Stimulated activated CD8-positive, alpha-beta memory T cell treated with anti-CD3 and anti-CD28 coated beads, Interleukin-4, amount 100 ng/mL, for 48 hours (primary cell): ENCODE results near the gene VWDE.
"Not testable (repeated sequence)": the region's sequence is repeated elsewhere in the genome, so short reads cannot be mapped to it uniquely, and the experiment has no call there.

Source experiments
- DNase-seq: peaks from one replicate; pipeline ENCODE4 v3.0.0-alpha.2; 2020

VWDE gene

GRCh38 chr7:12401538-12402364, 1.9 kb downstream of the VWDE start:
- DNase-seq, result no peak

DNA sequence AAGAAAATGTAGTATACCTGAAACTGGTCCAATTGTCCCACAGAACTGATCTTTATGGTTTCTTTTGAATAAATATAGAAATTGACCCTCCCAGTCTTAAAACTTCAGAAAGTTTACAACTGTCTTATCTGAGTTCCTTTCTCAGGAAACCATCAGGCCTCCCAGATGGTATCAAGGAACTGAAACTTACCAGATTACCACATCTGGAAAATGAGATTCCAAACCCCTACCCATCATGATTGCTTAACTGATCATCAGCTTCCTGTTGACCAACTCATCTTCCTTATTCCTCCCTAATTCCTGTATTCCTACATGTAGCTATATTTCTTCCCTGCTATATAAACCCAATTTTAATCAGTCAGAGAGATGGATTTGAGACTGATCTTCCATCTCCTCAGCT, 5.5 kb downstream of the VWDE start:
- DNase-seq, result no peak

DNA sequence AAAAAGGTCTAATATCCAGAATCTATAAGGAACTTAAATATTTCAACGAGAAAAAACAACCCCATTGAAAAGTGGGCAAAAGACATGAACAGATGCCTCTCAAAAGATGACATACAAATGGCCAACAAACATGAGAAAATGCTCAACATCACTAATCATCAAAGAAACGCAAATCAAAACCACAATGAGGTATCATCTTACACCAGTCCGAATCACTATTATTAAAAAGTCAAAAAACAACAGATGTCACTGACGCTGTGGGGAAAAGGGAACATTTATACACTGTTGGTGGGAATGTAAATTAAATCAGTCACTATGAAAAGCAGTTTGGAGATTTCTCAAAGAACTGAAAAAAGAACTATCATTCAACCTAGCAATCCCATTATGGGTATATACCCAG, 6.0 kb downstream of the VWDE start:
- no peak for DNase-seq

DNA sequence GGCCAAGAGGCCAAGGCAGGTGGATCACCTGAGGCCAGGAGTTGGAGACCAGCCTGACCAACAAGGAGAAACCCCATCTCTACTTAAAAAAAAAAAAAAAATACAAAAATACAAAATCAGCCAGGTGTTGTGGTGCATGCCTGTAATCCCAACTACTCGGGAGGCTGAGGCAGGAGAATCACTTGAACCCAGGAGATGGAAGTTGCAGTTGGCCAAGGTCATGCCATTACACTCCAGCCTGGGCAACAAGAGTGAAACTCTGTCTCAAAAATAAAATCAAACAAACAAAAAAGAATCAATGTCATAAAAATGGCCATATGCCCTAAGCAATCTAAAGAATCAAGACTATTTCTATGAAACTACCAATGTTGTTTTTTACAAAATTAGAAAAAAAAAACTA, 7.0 kb downstream of the VWDE start:
- DNase-seq, result not testable (repeated sequence)

DNA sequence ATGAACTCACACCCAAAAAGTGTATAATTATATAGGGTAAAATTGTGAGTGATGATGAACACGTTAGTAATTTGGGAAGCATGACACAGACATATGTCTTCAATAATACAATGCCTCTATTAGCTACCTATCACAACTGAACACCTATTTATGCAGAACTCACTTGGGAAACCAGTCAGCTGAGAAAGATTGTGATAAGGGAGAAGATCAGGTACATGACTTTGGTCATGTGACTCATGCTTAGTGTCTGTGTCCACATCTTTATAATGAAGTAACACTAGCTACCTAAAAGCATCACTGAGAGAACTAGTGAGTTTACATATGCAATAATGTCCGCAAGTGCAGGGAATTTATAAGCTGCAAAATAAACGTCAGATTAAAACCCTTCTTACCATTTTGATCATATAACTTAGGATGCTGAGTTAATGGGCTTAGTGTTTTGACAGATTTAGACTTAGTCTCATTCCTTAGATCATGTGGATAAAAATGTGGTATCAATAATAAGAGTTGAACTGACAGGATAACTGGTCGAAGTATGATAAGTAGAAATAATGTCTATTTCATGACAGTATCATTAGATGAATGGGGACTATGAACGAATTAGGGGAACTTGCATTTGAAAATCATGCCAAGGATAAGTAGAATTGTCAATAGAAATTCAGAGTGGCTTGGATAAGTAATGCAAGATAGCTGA, 11.6 kb downstream of the VWDE start:
- DNase-seq, result no peak

DNA sequence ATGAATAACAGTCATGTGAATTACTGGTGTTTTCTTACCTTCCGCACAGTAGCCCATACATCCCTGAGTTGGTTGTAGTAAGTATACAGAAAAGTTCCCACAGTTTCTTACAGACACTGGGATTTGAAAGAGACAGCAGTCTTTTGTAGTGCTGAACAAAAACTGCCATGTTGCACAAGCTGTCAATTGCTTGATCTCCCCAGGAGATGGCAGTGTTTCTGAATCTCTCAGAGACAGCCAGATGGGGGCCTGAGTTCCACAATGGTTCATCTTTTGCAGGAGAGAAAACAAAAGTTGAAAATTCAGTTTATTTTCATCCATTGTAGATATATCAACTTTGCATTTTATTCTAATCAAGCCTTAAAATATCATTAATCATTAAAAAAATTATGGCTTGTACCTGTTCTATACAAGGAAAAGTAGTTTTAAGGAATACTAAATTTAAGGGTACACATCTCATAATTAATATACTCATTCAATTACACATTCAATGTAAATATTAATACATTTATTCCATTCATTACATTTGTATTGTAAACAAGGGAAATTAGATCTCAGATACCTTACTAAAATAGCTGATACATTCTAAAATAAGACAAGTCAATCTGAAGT, 14.5 kb downstream of the VWDE start:
- peak; percentile 41 for DNase-seq

- DNase-seq, result no peak
Observed at GRCh38 chr7:12386313-12386740, 17.3 kb downstream of the VWDE start.

- no peak for DNase-seq
Observed at GRCh38 chr7:12385364-12385786, 18.3 kb downstream of the VWDE start.

- no peak for DNase-seq
Observed at GRCh38 chr7:12383377-12383776, 20.3 kb downstream of the VWDE start.

DNA sequence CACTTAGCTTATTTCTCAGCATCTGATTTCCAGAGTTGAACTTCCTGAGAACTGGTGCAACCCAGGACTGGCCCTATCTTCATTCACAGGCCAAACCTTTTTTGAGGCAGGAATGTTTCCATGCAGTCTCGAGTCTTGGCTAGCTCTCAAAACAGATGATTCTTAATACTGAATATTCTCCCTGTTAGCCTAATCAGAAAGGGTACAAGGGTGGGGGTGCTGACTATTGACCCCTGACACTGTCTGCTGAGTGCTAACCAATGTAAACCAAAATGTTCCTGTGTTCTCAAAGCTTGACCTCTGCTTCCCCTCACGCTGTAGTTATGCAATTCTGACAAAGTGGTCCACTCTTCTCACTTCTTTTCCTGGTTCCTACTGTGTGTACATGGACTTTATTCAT, 25.3 kb downstream of the VWDE start:
- no peak for DNase-seq

GRCh38 chr7:12377406-12377805, 26.3 kb downstream of the VWDE start:
- DNase-seq, result no peak

DNA sequence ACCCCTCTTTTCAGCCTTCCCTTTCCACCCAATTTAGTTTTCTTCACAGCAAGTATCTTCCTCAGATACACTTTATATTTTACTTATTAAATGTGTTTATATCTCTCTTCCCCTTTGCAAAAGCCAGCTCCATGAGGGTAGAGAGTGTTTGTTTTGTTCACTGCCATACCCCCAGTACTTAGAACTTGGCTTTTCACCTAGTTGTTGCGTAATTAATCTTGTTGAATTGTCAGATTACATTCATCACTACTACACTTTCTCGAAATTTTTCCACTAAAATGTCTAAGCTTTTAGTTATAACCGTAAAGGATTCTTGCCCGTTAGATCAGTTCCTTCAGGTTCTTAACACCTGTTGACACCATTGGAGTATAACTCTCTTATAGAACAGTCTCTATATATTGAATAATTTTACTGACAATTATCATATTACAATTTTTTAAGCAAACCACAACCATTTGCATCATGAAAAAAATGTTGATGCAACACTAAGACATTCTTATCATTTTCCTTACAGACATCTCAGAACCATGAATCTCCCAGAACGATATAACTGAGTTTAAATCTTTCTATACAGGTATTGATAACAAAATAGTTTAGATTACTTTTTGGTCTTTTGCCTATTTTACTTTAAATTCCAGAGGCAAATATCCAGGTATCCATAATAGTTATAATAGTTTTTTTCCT, 29.9 kb downstream of the VWDE start:
- DNase-seq, result no peak

DNA sequence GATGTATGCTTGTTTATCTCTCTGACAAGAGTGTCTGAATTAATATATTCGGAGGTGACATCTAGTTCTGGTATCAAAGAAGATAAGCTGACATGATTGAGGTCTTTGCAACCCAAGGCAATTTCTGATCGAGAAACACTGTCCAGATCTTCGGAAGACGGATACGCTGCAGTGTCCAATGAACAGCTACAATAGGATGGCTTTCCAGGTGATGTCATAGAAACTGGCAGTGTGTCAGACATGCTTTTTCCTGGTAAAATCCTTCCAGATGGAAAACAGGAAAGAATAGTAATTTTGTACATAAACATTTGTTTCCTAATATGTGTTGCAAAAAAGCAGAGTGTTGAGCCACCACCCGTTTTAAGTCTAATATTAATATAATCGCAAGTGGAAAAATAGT, 33.4 kb downstream of the VWDE start:
- no peak for DNase-seq

- DNase-seq, result no peak
Observed at GRCh38 chr7:12369756-12370155, 33.9 kb downstream of the VWDE start.

- no peak for DNase-seq
Observed at GRCh38 chr7:12369072-12369471, 34.6 kb downstream of the VWDE start.

DNA sequence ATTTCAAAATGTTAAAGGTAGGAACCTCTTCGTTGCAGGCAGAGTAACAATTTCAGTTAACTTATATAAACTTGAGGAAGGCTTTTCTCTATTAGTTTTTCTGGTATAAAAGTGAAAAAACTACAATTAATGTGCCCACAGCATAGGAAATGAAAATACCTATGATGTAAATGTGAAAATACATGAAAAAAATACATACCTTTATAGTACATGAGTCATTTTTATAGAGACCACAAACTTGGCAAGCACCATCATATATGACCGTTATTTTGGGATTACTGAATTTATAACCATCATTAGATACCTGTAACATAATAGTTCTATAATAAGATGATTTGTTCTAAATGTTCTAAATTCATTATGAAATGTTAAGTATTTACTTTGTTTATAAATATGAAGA, 42.7 kb downstream of the VWDE start:
- DNase-seq, result no peak

DNA sequence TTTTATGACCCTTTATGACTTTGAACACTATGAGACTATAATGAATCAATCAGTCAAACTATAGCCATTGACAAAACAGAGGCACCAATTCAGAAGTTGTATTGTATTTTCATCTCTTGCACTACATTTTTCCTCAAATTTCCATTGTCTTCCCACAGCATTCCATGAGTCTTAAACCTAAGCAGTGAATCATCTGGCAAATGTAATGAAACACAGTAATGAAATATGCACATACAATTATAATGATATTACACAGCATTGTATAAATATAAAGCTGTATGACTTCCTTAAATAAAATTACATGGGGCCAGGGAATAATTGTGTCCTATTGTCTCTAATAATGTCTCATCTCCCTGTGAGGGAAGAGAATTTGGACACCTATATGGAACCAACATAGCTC, 45.0 kb downstream of the VWDE start:
- DNase-seq, result no peak

- no peak for DNase-seq
Observed at GRCh38 chr7:12357508-12357907, 46.2 kb downstream of the VWDE start.

- DNase-seq, result no peak
Observed at GRCh38 chr7:12351843-12352242, 51.8 kb downstream of the VWDE start.

GRCh38 chr7:12350971-12351370, 52.7 kb downstream of the VWDE start:
- no peak for DNase-seq

GRCh38 chr7:12337095-12337494, 66.6 kb downstream of the VWDE start:
- no peak for DNase-seq

- DNase-seq, result no peak
Observed at GRCh38 chr7:12328888-12329770, 74.5 kb downstream of the VWDE start.
